Measurements from ENCODE around the gene RNU6-1.
A peak's percentile ranks its signal among the peaks of the same experiment; 100 is the strongest.

RNU6-1 gene

DNA sequence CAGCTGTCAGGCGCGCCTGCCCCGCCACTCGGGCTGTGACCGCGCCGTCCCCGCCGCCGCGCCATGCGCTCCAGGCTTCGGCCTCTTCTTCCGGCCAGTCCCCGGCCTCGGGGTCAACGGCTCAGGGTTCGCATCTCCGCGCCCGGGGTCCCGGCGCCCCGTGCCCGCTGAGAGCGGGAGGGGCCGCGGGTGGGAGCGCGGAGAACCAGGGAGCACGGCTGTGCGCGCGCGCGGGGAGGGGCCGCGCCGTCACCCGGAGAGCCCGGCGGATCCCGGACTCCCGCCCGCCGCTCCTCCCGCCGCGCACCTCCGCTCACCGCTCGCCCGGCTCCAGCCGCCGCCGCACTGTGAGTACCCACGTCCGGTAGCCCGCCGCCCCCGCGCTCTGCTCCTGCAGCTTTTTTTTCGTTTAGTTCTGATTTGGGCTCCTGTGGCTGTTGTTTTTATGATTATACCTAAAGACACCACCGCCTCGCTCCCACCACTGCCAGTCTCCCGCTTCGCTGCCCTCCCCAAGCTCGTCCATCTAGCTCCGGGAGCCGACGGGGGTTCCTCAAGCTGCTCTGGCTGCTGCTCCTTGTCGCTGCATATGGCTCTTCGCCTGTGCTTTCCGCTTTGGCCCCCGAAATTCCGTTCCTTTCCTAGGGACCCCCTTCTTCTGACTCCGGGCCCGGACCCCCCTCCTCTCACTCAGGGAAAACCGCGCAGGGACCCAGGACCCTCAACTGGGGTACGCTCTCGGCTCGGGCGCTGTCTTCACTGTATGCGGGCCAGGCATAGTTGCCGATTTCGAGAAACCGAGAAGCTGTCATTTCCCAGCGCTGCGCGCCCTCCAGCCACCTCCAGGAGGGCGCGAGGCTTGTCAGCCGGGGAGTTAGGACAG lies 16.3 kb downstream of the RNU6-1 start:
- peak overlapping the region; percentile 31; the same call in 1 of the 2 replicates for H3K4me3 ChIP-seq
- TF ChIP-seq Cebpa-rat (IDR thresholded peaks at IDR 0.05), result no peak
- H3K27me3 ChIP-seq, result peaks cover 98% of the 10 kb centered on the region
- peaks cover 75% of the 10 kb centered on the region for H3K9me3 ChIP-seq
- H3K4me1 ChIP-seq, result no peaks in the 10 kb centered on the region
- no peak overlapping the region for H3K4me2 ChIP-seq
- H3K9ac ChIP-seq, result no peak overlapping the region
- H4K20me1 ChIP-seq, result peaks cover 55% of the 10 kb centered on the region; the same call in 1 of the 2 replicates
- 0 out of 2 replicates have a peak, but pooled peaks cover 4% of the 10 kb centered on the region for H3K36me3 ChIP-seq
- H3K27ac ChIP-seq, result no peak overlapping the region

DNA sequence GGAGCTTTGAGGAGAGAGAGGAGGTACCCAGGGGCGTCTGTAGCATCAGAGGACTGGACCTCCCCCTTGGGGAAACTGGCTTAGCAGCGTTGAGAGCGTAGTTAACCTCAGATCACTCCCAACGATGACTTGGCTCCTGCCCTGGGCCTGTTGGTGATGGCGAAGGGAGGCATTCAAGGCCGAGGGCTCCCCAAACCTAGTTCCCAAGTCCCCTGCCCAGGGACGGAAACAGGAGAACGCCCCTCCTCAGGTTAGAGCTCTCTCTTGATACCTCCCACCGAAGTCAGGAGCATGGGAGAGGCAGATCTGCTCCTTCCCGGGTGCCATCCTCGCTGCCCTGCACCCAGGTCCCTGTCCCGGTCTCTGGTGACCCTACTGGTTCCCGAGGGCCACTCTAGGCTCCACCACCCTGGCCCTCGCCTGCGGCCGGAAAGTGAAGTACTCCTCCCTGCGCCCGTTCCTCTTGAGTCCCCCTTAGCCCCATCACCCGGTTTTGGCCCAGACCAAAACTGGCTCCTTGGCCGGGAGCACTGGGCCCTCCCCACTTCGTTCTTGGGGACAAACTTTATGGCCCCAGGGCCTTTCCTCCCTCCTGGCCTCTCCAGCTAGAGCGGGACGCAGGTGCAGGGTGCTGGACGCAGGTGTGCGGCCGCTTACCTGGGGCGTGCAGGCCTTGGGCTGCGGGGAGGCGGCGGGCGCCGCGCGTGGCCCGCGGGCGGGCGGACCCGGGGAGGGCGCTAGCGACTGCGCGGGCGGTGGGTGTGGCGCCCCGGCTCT lies 17.1 kb downstream of the RNU6-1 start:
- H3K27ac ChIP-seq, result no peak overlapping the region
- no peak overlapping the region for H3K4me2 ChIP-seq
- H3K9me3 ChIP-seq, result peaks cover 67% of the 10 kb centered on the region
- 0 out of 2 replicates have a peak, but pooled peaks cover 4% of the 10 kb centered on the region for H3K36me3 ChIP-seq
- peaks cover 98% of the 10 kb centered on the region for H3K27me3 ChIP-seq
- H3K4me3 ChIP-seq, result peak overlapping the region; percentile 31; the same call in 1 of the 2 replicates
- H3K9ac ChIP-seq, result no peak overlapping the region
- no peaks in the 10 kb centered on the region for H3K4me1 ChIP-seq
- TF ChIP-seq Cebpa-rat (IDR thresholded peaks at IDR 0.05), result no peak
- H4K20me1 ChIP-seq, result peaks cover 55% of the 10 kb centered on the region; the same call in 1 of the 2 replicates

DNA sequence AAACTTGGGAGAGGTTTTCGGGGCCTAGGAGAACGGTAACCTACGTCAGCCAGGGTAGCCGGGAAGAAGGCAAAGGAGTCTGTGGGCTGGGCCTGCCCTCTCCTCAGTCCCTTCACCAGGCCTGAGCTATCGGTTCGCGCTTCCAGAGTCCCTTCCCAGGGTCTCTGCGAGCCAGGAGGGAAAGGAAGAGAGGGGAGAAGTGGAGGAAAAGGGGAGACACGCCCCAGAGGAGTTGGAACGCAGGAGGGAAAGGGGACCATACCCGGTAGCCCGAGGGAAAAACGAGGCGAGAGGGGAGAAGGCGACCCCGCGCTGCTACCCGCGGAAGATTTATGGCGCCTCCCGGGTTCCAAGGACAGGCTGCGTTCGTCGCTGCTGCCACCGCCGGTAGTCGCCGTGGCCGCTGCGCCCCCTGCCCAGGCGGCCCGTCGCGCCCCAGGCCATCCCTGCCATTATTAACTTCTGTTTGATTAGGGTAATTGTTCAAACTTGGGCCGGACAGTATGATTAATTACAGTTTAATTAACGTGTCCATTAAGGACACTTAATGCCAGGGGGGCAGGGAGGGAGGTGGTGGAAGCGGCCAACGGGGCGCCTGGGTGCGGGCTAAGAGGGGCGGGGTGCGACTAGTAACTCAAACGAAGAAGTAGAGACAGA lies 17.9 kb downstream of the RNU6-1 start:
- no peaks in the 10 kb centered on the region for H3K4me1 ChIP-seq
- peaks cover 91% of the 10 kb centered on the region for H3K27me3 ChIP-seq
- no peak overlapping the region for H3K9ac ChIP-seq
- no peak overlapping the region for H3K4me3 ChIP-seq
- peaks cover 55% of the 10 kb centered on the region; the same call in 1 of the 2 replicates for H4K20me1 ChIP-seq
- no peak for TF ChIP-seq Cebpa-rat (IDR thresholded peaks at IDR 0.05)
- H3K36me3 ChIP-seq, result 0 out of 2 replicates have a peak, but pooled peaks cover 4% of the 10 kb centered on the region
- no peak overlapping the region for H3K4me2 ChIP-seq
- peaks cover 59% of the 10 kb centered on the region for H3K9me3 ChIP-seq
- no peak overlapping the region for H3K27ac ChIP-seq

DNA sequence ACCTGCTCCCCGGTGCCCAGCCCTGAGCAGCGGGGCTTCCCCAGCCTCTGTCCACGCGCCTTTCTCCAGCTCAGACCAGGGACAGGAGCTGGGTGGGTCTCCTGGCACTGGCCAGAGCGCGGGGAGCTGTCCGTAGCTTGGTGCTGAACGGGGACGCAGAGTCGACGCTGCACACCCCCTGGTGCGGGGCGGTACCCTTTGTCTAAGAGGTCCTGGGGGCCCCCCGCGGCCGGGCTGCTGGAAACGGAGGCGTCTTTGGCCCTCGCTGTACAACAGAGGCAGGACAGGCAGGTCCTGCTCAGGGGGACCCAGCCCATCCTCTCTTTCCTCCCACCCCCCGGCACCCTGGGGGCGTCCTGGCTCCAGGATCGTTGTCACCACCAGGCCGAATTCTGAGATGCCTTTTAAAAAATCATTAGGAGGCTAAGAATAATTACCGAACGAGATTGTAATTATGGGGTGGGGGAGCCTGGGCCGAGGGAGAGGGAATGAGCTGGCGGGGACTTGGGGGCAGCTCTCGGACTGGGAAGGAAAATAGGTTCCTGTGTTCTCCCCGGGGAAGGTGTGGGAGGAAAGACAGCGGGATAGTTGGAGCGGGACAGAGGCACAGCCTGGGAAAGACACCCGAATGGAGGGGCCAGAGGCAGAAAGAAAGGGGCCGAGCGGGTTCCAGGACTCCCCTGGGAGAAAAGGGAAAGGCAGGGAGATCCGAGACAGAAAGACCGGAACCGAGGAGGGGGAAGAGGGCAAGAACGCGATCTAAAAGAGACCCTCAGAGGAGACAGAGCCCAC lies 18.7 kb downstream of the RNU6-1 start:
- Histone ChIP-seq H4K20me1 (peaks cover 55% of the 10 kb centered on the region; the same call in 1 of the 2 replicates), H3K36me3 (0 out of 2 replicates have a peak, but pooled peaks cover 4% of the 10 kb centered on the region), H3K9me3 (peaks cover 52% of the 10 kb centered on the region), H3K27ac (no peak overlapping the region), H3K9ac (no peak overlapping the region), H3K4me1 (no peaks in the 10 kb centered on the region), H3K27me3 (peaks cover 84% of the 10 kb centered on the region), H3K4me2 (no peak overlapping the region), H3K4me3 (no peak overlapping the region)
- no peak for TF ChIP-seq Cebpa-rat (IDR thresholded peaks at IDR 0.05)

DNA sequence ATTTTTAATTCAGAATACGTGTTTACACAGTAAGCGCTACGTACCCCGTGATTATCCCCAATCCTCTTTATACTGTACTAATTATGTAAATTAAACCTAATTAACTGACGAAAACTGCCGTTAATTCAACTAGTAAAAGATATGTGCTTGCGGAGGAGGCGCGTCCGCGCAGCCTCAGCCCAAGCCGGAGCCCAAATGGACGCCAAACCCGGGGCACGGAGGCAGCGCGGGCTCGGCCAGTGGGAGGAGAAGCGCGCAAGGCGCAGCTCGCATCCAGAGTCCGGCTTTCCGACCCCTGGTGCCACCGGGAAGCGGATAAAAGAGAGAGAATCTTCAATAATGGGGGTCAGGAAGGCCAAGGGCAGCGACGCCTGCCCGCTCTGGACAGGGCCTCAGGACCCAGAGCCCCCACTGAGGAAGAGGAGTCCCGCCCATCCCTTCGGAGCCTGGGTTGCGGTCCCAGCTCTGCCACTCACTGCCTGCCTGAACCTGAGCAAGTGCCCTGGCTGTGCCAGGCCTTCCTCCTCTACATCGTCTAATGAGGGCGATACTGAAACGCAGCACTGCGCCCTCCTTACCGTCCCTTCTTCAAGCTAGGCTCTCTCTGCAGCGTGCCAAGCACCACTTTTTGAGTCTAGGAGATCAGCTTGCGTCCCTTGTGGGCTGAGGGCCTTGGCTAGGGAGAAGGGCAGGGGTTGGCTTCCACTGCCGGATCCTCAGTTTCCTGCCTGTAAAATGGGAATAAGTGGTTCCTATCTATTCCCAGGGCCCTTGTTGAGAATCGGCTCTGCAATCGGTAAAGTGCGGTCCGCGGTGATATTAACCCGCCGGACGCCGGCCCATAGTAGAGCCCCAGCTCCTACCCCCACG lies 19.5 kb downstream of the RNU6-1 start:
- peaks cover 5% of the 10 kb centered on the region for H3K36me3 ChIP-seq
- no peak overlapping the region for H3K9ac ChIP-seq
- H3K4me2 ChIP-seq, result no peak overlapping the region
- H3K4me1 ChIP-seq, result no peaks in the 10 kb centered on the region
- TF ChIP-seq Cebpa-rat (IDR thresholded peaks at IDR 0.05), result no peak
- no peak overlapping the region for H3K4me3 ChIP-seq
- H3K9me3 ChIP-seq, result peaks cover 52% of the 10 kb centered on the region
- peaks cover 55% of the 10 kb centered on the region; the same call in 1 of the 2 replicates for H4K20me1 ChIP-seq
- peaks cover 76% of the 10 kb centered on the region for H3K27me3 ChIP-seq
- H3K27ac ChIP-seq, result no peak overlapping the region

DNA sequence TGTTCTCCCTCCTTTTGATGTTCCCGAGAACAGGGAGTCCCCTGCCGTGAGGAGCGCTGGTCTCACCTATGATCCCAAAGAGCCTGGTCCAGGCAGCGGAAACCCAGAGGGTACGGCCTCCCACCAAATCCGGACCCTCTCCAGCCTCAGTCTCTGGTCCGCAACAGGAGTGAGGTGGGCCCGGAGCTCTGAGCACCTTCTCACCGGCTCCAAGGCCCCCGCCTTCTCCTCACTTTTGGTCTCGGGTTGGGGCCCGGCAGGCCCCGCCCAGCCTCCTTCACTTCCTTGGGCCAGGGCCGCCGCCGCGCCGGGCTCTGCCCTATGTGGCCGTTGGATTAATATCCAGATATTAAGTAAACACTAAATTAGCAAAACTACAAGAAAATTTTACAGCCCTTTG lies 20.2 kb downstream of the RNU6-1 start:
- peaks cover 69% of the 10 kb centered on the region for H3K27me3 ChIP-seq

DNA sequence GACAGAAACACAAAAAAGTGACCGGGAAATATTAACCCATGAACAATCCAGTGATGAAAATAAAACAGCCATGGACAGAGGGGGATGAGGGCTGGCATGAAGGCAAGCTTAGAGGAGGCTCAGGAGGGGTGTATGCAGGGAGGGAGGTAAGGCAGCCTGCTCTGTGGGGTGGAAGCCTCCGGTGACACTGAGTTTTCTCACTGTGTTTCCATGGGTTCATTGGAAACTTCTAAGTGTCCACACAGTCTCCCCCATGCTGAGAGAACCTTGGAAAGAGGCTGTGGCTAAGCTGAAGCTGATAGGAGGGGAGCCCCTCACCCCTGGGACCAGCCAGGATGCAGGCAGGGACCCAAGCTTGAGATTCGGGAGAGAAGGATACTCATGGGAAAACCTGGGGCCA lies 21.4 kb downstream of the RNU6-1 start:
- peaks cover 57% of the 10 kb centered on the region for H3K27me3 ChIP-seq
- no peak overlapping the region for H3K4me3 ChIP-seq
- peaks cover 39% of the 10 kb centered on the region; the same call in 1 of the 2 replicates for H4K20me1 ChIP-seq
- H3K36me3 ChIP-seq, result peaks cover 11% of the 10 kb centered on the region
- TF ChIP-seq Cebpa-rat (IDR thresholded peaks at IDR 0.05), result no peak
- H3K27ac ChIP-seq, result no peak overlapping the region
- peaks cover 36% of the 10 kb centered on the region for H3K9me3 ChIP-seq
- H3K4me1 ChIP-seq, result no peaks in the 10 kb centered on the region
- no peak overlapping the region for H3K9ac ChIP-seq
- no peak overlapping the region for H3K4me2 ChIP-seq

More for the DNA sequence above, 20.2 kb downstream of the RNU6-1 start:
- H4K20me1 ChIP-seq, result peaks cover 51% of the 10 kb centered on the region; the same call in 1 of the 2 replicates
- H3K4me1 ChIP-seq, result no peaks in the 10 kb centered on the region
- H3K4me3 ChIP-seq, result no peak overlapping the region
- no peak for TF ChIP-seq Cebpa-rat (IDR thresholded peaks at IDR 0.05)
- peaks cover 11% of the 10 kb centered on the region for H3K36me3 ChIP-seq
- no peak overlapping the region for H3K4me2 ChIP-seq
- no peak overlapping the region for H3K9ac ChIP-seq
- no peak overlapping the region for H3K27ac ChIP-seq
- peaks cover 46% of the 10 kb centered on the region for H3K9me3 ChIP-seq

DNA sequence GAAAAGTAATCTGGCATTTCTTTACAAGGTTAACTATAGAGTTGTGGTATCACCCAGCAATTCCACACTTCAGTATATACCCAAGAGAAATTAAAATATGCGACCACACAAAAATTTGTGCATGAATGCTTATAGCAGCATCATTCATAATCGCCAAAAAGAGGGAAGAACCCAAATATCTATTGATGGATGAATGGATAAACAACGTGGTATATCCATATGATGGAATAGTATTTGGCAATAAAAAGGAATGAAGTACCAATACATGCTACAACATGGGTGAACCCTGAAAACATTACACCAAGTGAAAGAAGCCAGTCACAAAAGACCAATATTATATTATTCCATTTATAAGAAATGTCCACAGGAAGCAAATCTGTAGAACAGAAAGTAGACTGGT lies 23.2 kb downstream of the RNU6-1 start:
- no peak for TF ChIP-seq Cebpa-rat (IDR thresholded peaks at IDR 0.05)
- Histone ChIP-seq H3K27me3 (peaks cover 39% of the 10 kb centered on the region), H4K20me1 (peaks cover 24% of the 10 kb centered on the region; the same call in 1 of the 2 replicates), H3K9me3 (peaks cover 18% of the 10 kb centered on the region), H3K36me3 (peaks cover 11% of the 10 kb centered on the region), H3K4me1 (peaks cover 14% of the 10 kb centered on the region), H3K27ac (no peak overlapping the region), H3K4me2 (no peak overlapping the region), H3K9ac (no peak overlapping the region), H3K4me3 (no peak overlapping the region)

Data from BLaER1 (cell line).